GM23338 (cell line): ENCODE data around the gene MEFV. TPM values are rescaled to one million over a fixed set of nuclear protein-coding genes. Genes with fewer than 3 reads are reported as not detected.

Experiments
- ATAC-seq: fragments of 200-7000 bp; cut with Tn5 transposase; 3 replicates; pipeline ENCODE4 v1.9.1; 2020
- DNase-seq: peaks from one replicate; pipeline ENCODE4 v3.0.0-alpha.2; 2015; ENCODE audit warnings: low spot score
- H2AFZ ChIP-seq: fragments of 200-600 bp; sonication (generic); 2 replicates; pipeline ENCODE4 v1.8.0; 2016; ENCODE audit warnings: antibody characterized with exemption, mild to moderate bottlenecking, moderate library complexity
- H3F3A ChIP-seq: fragments of 200-600 bp; sonication (generic); replicated peaks from 2 replicates; pipeline ENCODE4 v1.8.0; 2017; ENCODE audit warnings: antibody characterized with exemption, mixed run types, low read depth
- H3K27ac ChIP-seq: fragments of 200-600 bp; sonication (generic); 2 replicates; pipeline ENCODE4 v1.6.1; 2016; ENCODE audit warnings: low read depth
- H3K27me3 ChIP-seq: fragments of 200-600 bp; sonication (generic); 2 replicates; pipeline ENCODE4 v1.8.0; 2016; ENCODE audit warnings: mild to moderate bottlenecking, mixed run types, moderate library complexity; ENCODE audit not compliant: insufficient read depth
- H3K36me3 ChIP-seq: fragments of 200-600 bp; sonication (generic); 2 replicates; pipeline ENCODE4 v1.8.0; 2016; ENCODE audit warnings: mild to moderate bottlenecking; ENCODE audit not compliant: insufficient read depth
- H3K4me1 ChIP-seq: fragments of 200-600 bp; sonication (generic); 2 replicates; pipeline ENCODE4 v1.8.0; 2016; ENCODE audit warnings: mild to moderate bottlenecking, moderate library complexity; ENCODE audit not compliant: insufficient read depth
- H3K4me2 ChIP-seq: fragments of 200-600 bp; sonication (generic); 2 replicates; pipeline ENCODE4 v1.7.1; 2017; ENCODE audit warnings: mixed run types
- H3K4me3 ChIP-seq: fragments of 200-600 bp; sonication (generic); 2 replicates; pipeline ENCODE4 v1.6.1; 2016; ENCODE audit warnings: mixed run types
- H3K79me2 ChIP-seq: fragments of 200-600 bp; sonication (generic); replicated peaks from 2 replicates; pipeline ENCODE4 v1.8.0; 2017; ENCODE audit warnings: mild to moderate bottlenecking; ENCODE audit not compliant: insufficient read depth
- H3K9me2 ChIP-seq: fragments of 200-600 bp; sonication (generic); 2 replicates; pipeline ENCODE4 v1.8.0; 2017; ENCODE audit not compliant: insufficient read depth
- H4K20me1 ChIP-seq: fragments of 200-600 bp; sonication (generic); replicated peaks from 2 replicates; pipeline ENCODE4 v1.8.0; 2017; ENCODE audit warnings: mild to moderate bottlenecking; ENCODE audit not compliant: insufficient read depth
- H3K27ac Mint-ChIP-seq: 2 replicates; pipeline ENCODE4 v1.8.0; 2020; ENCODE audit warnings: inconsistent platforms, mild to moderate bottlenecking, moderate library complexity, mixed read lengths
- H3K27me3 Mint-ChIP-seq: 3 replicates; pipeline ENCODE4 v1.8.0; 2022; ENCODE audit warnings: low read depth, mild to moderate bottlenecking, moderate library complexity, mixed read lengths, inconsistent platforms; ENCODE audit not compliant: insufficient read depth, poor library complexity
- H3K36me3 Mint-ChIP-seq: 3 replicates; pipeline ENCODE4 v1.8.0; 2021; ENCODE audit warnings: low read depth, mild to moderate bottlenecking, inconsistent platforms, moderate library complexity, mixed read lengths
- H3K4me1 Mint-ChIP-seq: 3 replicates; pipeline ENCODE4 v1.8.0; 2020; ENCODE audit warnings: mild to moderate bottlenecking, inconsistent platforms, mixed read lengths
- H3K4me3 Mint-ChIP-seq: 3 replicates; pipeline ENCODE4 v1.8.0; 2021; ENCODE audit warnings: moderate library complexity, mild to moderate bottlenecking, inconsistent platforms, mixed read lengths
- H3K9me3 Mint-ChIP-seq: 3 replicates; pipeline ENCODE4 v1.8.0; 2020; ENCODE audit warnings: moderate library complexity, mild to moderate bottlenecking, inconsistent platforms, mixed read lengths
- EZH2phosphoT487 ChIP-seq: fragments of 200-600 bp; sonication (generic); IDR thresholded peaks from one replicate; pipeline ENCODE4 v1.8.1; 2018; ENCODE audit warnings: antibody characterized with exemption; ENCODE audit not compliant: unreplicated experiment
- POLR2AphosphoS5 ChIP-seq: IDR thresholded peaks from 2 replicates; pipeline ENCODE4 v1.6.1; 2016; ENCODE audit warnings: antibody characterized with exemption, low read depth
- ZNF114 ChIP-seq: fragments of 250-450 bp; sonication (Bioruptor Pico); IDR thresholded peaks from 2 replicates; pipeline ENCODE4 v1.5.0; 2020; ENCODE audit warnings: mild to moderate bottlenecking, moderate library complexity
- polyA plus RNA-seq: library from polyadenylated mRNA; unstranded; fragments of >200 nt; fragmentation: Nextera tagmentation; extraction: Ambion mirVana; gene quantifications from 2 replicates; pipeline ENCODE4 v1.2.1, GENCODE V29; 2016
- total RNA-seq: library from RNA; depleted of rRNA; stranded (reverse); fragments of >200 nt; shearing (Covaris generic); gene quantifications from 2 replicates; pipeline ENCODE4 v1.2.3, GENCODE V29; 2014; rRNA removed
- TF ChIP-seq, protein P1 (sequence below): IDR thresholded peaks from 2 replicates; pipeline ENCODE4 v1.6.1; 2016; ENCODE audit warnings: antibody characterized with exemption
- TF ChIP-seq, protein P2 (sequence below), 2 experiments: fragments of 200-600 bp in 1 of 2; sonication (generic) in 1 of 2; conservative IDR thresholded peaks; 2 replicates each; pipeline versions ENCODE4 v1.5.1 to v1.6.1; 2016 to 2017; ENCODE audit warnings: antibody characterized with exemption in 2 of 2, low read depth in 2 of 2, mild to moderate bottlenecking in 2 of 2, moderate library complexity in 1 of 2

MEFV gene
- total and polyA plus RNA-seq, 2 experiments from 2014 or later = 0.07 TPM; not detected in 1

DNA sequence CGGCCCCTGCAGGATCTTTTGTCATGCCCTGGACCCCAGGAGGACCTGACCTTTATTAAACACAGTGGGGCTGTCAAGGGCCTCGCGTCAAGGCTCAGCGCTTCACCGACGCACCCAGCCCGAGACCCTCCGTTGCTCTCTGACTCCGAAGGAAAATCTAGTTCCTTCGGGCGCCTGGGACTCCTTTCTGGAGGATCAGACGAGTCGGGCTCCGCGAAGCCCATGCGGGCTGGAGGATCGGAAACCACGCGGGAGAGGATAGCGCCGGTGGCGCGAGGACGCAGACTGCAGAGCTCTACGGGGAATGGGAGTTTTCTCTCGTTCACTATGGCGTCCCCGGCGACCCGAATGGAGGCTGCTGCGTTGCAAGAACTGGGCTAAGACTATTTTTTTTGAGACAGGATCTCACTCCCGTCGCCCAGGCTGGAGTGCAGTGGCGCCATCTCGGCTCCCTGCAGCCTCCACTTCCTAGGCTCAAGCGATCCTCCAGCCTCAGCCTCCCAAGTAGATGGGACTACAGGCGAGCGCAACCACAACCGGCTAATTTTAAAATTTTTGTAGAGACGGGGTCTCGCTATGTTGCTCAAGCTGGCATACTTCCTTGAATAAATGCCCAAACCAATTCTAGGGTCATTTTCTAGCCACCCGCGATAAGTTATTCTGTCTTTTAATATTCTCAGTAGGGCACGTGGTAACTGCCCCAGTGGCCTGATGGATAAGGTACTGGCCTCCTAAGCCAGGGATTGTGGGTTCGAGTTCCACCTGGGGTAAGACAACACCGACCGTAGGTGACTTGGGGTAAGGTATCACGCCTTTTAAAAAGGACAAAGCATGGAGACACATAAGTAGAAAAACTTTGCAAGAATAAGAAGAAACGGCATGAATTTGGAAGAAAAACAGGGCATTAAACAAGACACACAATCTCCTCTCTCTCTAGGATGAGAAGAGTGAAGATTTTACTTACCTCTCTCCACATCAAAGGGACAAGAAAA is 62.9 kb downstream of the MEFV start (continued):
- TF ChIP-seq, protein P1, sequence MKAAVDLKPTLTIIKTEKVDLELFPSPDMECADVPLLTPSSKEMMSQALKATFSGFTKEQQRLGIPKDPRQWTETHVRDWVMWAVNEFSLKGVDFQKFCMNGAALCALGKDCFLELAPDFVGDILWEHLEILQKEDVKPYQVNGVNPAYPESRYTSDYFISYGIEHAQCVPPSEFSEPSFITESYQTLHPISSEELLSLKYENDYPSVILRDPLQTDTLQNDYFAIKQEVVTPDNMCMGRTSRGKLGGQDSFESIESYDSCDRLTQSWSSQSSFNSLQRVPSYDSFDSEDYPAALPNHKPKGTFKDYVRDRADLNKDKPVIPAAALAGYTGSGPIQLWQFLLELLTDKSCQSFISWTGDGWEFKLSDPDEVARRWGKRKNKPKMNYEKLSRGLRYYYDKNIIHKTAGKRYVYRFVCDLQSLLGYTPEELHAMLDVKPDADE = no peak
- TF ChIP-seq, protein P2, sequence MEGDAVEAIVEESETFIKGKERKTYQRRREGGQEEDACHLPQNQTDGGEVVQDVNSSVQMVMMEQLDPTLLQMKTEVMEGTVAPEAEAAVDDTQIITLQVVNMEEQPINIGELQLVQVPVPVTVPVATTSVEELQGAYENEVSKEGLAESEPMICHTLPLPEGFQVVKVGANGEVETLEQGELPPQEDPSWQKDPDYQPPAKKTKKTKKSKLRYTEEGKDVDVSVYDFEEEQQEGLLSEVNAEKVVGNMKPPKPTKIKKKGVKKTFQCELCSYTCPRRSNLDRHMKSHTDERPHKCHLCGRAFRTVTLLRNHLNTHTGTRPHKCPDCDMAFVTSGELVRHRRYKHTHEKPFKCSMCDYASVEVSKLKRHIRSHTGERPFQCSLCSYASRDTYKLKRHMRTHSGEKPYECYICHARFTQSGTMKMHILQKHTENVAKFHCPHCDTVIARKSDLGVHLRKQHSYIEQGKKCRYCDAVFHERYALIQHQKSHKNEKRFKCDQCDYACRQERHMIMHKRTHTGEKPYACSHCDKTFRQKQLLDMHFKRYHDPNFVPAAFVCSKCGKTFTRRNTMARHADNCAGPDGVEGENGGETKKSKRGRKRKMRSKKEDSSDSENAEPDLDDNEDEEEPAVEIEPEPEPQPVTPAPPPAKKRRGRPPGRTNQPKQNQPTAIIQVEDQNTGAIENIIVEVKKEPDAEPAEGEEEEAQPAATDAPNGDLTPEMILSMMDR (conservative IDR thresholded peaks at IDR 0.05; ENCODE audit: low read depth in 2 of 2) = no peak
- no peak for TF ChIP-seq ZNF114 (CRISPR knock-in tag)

DNA sequence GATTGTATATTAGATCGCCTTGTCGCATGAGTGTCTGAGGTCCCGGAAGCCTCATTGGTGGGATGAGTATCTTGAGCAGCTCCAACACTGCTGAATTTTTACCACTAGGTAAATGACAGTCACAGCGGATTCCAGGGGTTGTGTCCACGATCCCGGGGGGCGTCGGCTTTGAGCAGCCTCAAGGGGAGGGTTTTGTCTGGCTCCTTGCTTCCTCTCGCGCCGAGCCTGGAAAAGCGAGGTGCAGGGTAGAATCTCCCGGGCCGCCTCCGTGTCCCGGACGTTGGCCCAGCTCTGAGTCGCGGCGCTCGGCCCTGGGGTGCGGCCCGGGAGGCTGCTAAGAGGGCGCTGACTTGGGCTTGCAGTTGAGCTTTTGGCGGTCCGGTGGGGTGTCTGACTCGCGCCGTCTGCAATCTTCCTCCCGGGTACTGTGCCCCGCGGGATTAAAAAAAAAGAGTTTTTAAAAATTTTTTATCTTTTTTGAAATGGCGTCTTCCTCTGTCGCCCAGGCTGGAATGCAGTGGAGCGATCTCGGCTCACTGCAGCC is 63.9 kb downstream of the MEFV start:
- peak overlapping the region; percentile 97; the same call in 1 of the 3 replicates for H3K4me3 Mint-ChIP-seq
- H3K9me3 Mint-ChIP-seq = peaks cover 30% of the 10 kb centered on the region; the same call in 2 of the 3 replicates
- Histone ChIP-seq H3K4me3 (peak overlapping the region; percentile 99; the same call in 1 of the 2 replicates), H3K36me3 (no peaks in the 10 kb centered on the region), H3K27me3 (peaks cover 17% of the 10 kb centered on the region), H3K27ac (no peak overlapping the region), H3K4me1 (peaks cover 12% of the 10 kb centered on the region), H4K20me1 (no peaks in the 10 kb centered on the region; the same call in 1 of the 2 replicates), H3F3A (0 out of 2 replicates have a peak, but pooled peaks cover 8% of the 10 kb centered on the region), H2AFZ (no peak overlapping the region), H3K4me2 (0 out of 2 replicates have a peak overlapping the region, but pooled peaks have one; percentile 10), H3K9me2 (no peaks in the 10 kb centered on the region), H3K79me2 (no peaks in the 10 kb centered on the region)
- peaks cover 53% of the 10 kb centered on the region for H3K27me3 Mint-ChIP-seq
- H3K4me1 Mint-ChIP-seq = peaks cover 13% of the 10 kb centered on the region
- ATAC-seq (no peak), DNase-seq (peak; percentile 69)
- peaks cover 4% of the 10 kb centered on the region; the same call in 2 of the 3 replicates for H3K36me3 Mint-ChIP-seq
- no peak overlapping the region for H3K27ac Mint-ChIP-seq
- TF ChIP-seq POLR2AphosphoS5 (no peak), EZH2phosphoT487 (no peak)

Other genes with a start within 250 kb of the MEFV start
- 1.0 and 3.0 TPM in 2 replicates for gene CLDN9, start 243.7 kb downstream of the MEFV start, total RNA-seq
- 1.3 and 1.8 TPM in 2 replicates for gene CLDN9, start 243.7 kb downstream of the MEFV start, polyA plus RNA-seq
- gene CLDN6, start 238.4 kb downstream of the MEFV start, total RNA-seq = 961 and 1,028 TPM in 2 replicates
- gene CLDN6, start 238.4 kb downstream of the MEFV start, polyA plus RNA-seq = 537 and 551 TPM in 2 replicates
- 78.0 and 100.0 TPM in 2 replicates for gene TNFRSF12A, start 236.3 kb downstream of the MEFV start, total RNA-seq
- gene TNFRSF12A, start 236.3 kb downstream of the MEFV start, polyA plus RNA-seq = 152 and 155 TPM in 2 replicates
- gene HCFC1R1, start 232.7 kb downstream of the MEFV start, total RNA-seq = 17.5 and 30.2 TPM in 2 replicates
- 192 and 211 TPM in 2 replicates for gene HCFC1R1, start 232.7 kb downstream of the MEFV start, polyA plus RNA-seq
- gene THOC6, start 232.6 kb downstream of the MEFV start, total RNA-seq = 71.4 and 86.6 TPM in 2 replicates
- gene THOC6, start 232.6 kb downstream of the MEFV start, polyA plus RNA-seq = 90.6 and 96.1 TPM in 2 replicates
- 17.5 and 18.4 TPM in 2 replicates for gene BICDL2, start 219.7 kb downstream of the MEFV start, total RNA-seq
- gene BICDL2, start 219.7 kb downstream of the MEFV start, polyA plus RNA-seq = 12.7 and 13.4 TPM in 2 replicates
- 15.9 and 18.8 TPM in 2 replicates for gene MMP25, start 210.1 kb downstream of the MEFV start, total RNA-seq
- gene MMP25, start 210.1 kb downstream of the MEFV start, polyA plus RNA-seq = 6.1 and 7.7 TPM in 2 replicates
- gene IL32, start 191.0 kb downstream of the MEFV start, total RNA-seq = 2.3 TPM in 1 of 2 replicates, not detected in the other
- 6.1 and 7.7 TPM in 2 replicates for gene IL32, start 191.0 kb downstream of the MEFV start, polyA plus RNA-seq
- gene ZSCAN10, start 157.3 kb downstream of the MEFV start, total RNA-seq = 434 and 519 TPM in 2 replicates
- 217 and 220 TPM in 2 replicates for gene ZSCAN10, start 157.3 kb downstream of the MEFV start, polyA plus RNA-seq
- 29.1 and 29.9 TPM in 2 replicates for gene ZNF205, start 144.0 kb downstream of the MEFV start, total RNA-seq
- 15.7 and 16.6 TPM in 2 replicates for gene ZNF205, start 144.0 kb downstream of the MEFV start, polyA plus RNA-seq
- gene ZNF213, start 121.6 kb downstream of the MEFV start, total RNA-seq = 10.4 and 10.6 TPM in 2 replicates
- 2.9 and 3.5 TPM in 2 replicates for gene ZNF213, start 121.6 kb downstream of the MEFV start, polyA plus RNA-seq
- 0.38 TPM in 1 of 2 replicates, not detected in the other for gene OR1F1, start 68.4 kb downstream of the MEFV start, total RNA-seq
- not detected in 2 replicates for gene OR1F1, start 68.4 kb downstream of the MEFV start, polyA plus RNA-seq
- 9.7 and 12.5 TPM in 2 replicates for gene ZNF200, start 21.5 kb downstream of the MEFV start, total RNA-seq
- gene ZNF200, start 21.5 kb downstream of the MEFV start, polyA plus RNA-seq = 8.0 and 9.2 TPM in 2 replicates
- 53.6 and 66.9 TPM in 2 replicates for gene ZNF263, start 26.9 kb upstream of the MEFV start, total RNA-seq
- 9.2 and 9.7 TPM in 2 replicates for gene ZNF263, start 26.9 kb upstream of the MEFV start, polyA plus RNA-seq
- 8.0 and 8.5 TPM in 2 replicates for gene TIGD7, start 48.8 kb upstream of the MEFV start, total RNA-seq
- gene TIGD7, start 48.8 kb upstream of the MEFV start, polyA plus RNA-seq = 3.9 and 4.1 TPM in 2 replicates
- 31.3 and 36.9 TPM in 2 replicates for gene ZNF75A, start 48.9 kb upstream of the MEFV start, total RNA-seq
- gene ZNF75A, start 48.9 kb upstream of the MEFV start, polyA plus RNA-seq = 24.3 and 29.6 TPM in 2 replicates
- gene OR2C1, start 99.3 kb upstream of the MEFV start, total RNA-seq = not detected in 2 replicates
- gene OR2C1, start 99.3 kb upstream of the MEFV start, polyA plus RNA-seq = not detected in 2 replicates
- 16.5 and 19.2 TPM in 2 replicates for gene ZSCAN32, start 144.4 kb upstream of the MEFV start, total RNA-seq
- 9.6 and 11.7 TPM in 2 replicates for gene ZSCAN32, start 144.4 kb upstream of the MEFV start, polyA plus RNA-seq
- 13.2 and 13.8 TPM in 2 replicates for gene ZNF174, start 144.6 kb upstream of the MEFV start, total RNA-seq
- gene ZNF174, start 144.6 kb upstream of the MEFV start, polyA plus RNA-seq = 9.0 and 10.8 TPM in 2 replicates
- gene ZNF597, start 186.9 kb upstream of the MEFV start, total RNA-seq = 2.4 and 3.8 TPM in 2 replicates
- gene ZNF597, start 186.9 kb upstream of the MEFV start, polyA plus RNA-seq = 0.87 and 1.2 TPM in 2 replicates
- gene NAA60, start 187.0 kb upstream of the MEFV start, total RNA-seq = 32.4 and 42.6 TPM in 2 replicates
- gene NAA60, start 187.0 kb upstream of the MEFV start, polyA plus RNA-seq = 36.5 and 40.3 TPM in 2 replicates
- gene C16orf90, start 238.9 kb upstream of the MEFV start, total RNA-seq = not detected in 2 replicates
- not detected in 2 replicates for gene C16orf90, start 238.9 kb upstream of the MEFV start, polyA plus RNA-seq
- 3.8 and 7.8 TPM in 2 replicates for gene CLUAP1, start 244.4 kb upstream of the MEFV start, total RNA-seq
- 10.9 and 11.3 TPM in 2 replicates for gene CLUAP1, start 244.4 kb upstream of the MEFV start, polyA plus RNA-seq